K562 (cell line): ENCODE data around the gene BCL2L1. TPM values are rescaled to one million over a fixed set of nuclear protein-coding genes. Genes with fewer than 3 reads are reported as not detected.
A peak's percentile ranks its signal among the peaks of the same experiment; 100 is the strongest.

Experiments
- ARID4B ChIP-seq: sonication (generic); formaldehyde crosslinking; IDR thresholded peaks from 2 replicates; pipeline ENCODE4 v1.8.0; 2022; ENCODE audit warnings: mild to moderate bottlenecking, missing genetic modification reagents
- GABPA ChIP-seq: fragments of 200-800 bp; sonication (Bioruptor generic); conservative IDR thresholded peaks from 2 replicates; pipeline ENCODE4 v1.6.1; 2016; ENCODE audit warnings: low read depth, missing genetic modification characterization, missing compliant biosample characterization
- GABPB1 ChIP-seq: sonication (generic); formaldehyde crosslinking; IDR thresholded peaks from 2 replicates; pipeline ENCODE4 v1.8.0; 2022; ENCODE audit warnings: mild to moderate bottlenecking, missing genetic modification reagents
- GATAD2B ChIP-seq: fragments of 450-650 bp; IDR thresholded peaks from 2 replicates; pipeline ENCODE4 v1.6.1; 2017; ENCODE audit warnings: mild to moderate bottlenecking, borderline replicate concordance
- HNRNPL ChIP-seq: fragments of 200-400 bp; formaldehyde crosslinking; IDR thresholded peaks from 2 replicates; pipeline ENCODE4 v1.6.1; 2017; ENCODE audit warnings: low read depth, mild to moderate bottlenecking, low read length
- ID3 ChIP-seq, 2 experiments: fragments of 250-450 bp in 1 of 2; fragments of 450-650 bp in 1 of 2; sonication (Bioruptor Pico) in 1 of 2; IDR thresholded peaks; 2 replicates each; pipeline versions ENCODE4 v1.6.1 to v1.8.0; 2016 to 2021; ENCODE audit warnings: mild to moderate bottlenecking in 2 of 2, moderate library complexity in 2 of 2, missing compliant biosample characterization in 1 of 2, missing genetic modification characterization in 1 of 2
- MIER1 ChIP-seq: fragments of 450-650 bp; IDR thresholded peaks from 2 replicates; pipeline ENCODE4 v1.6.1; 2016; ENCODE audit warnings: antibody characterized with exemption, mild to moderate bottlenecking, low read depth
- NFXL1 ChIP-seq: fragments of 450-650 bp; formaldehyde crosslinking; IDR thresholded peaks from 2 replicates; pipeline ENCODE4 v1.4.0; 2021; ENCODE audit warnings: mild to moderate bottlenecking
- SETDB1 ChIP-seq: IDR thresholded peaks from one replicate; pipeline ENCODE4 v1.6.1; 2012; ENCODE audit warnings: low read length, control low read depth, inconsistent platforms
- SNRNP70 ChIP-seq: fragments of 200-400 bp; formaldehyde crosslinking; optimal IDR thresholded peaks from 2 replicates; pipeline ENCODE3; 2017; ENCODE audit warnings: low read depth, low read length
- SREBF2 ChIP-seq: sonication (generic); formaldehyde crosslinking; IDR thresholded peaks from 2 replicates; pipeline ENCODE4 v1.4.0; 2020; ENCODE audit warnings: mild to moderate bottlenecking, missing genetic modification reagents
- TGIF2 ChIP-seq: sonication (generic); formaldehyde crosslinking; IDR thresholded peaks from 2 replicates; pipeline ENCODE4 v1.8.1; 2022; ENCODE audit warnings: mild to moderate bottlenecking, missing genetic modification reagents, moderate library complexity
- ZNF764 ChIP-seq: fragments of 250-450 bp; sonication (Bioruptor Pico); IDR thresholded peaks from 2 replicates; pipeline ENCODE4 v1.4.0; 2020; ENCODE audit warnings: low read depth, mild to moderate bottlenecking, moderate library complexity
- polyA plus RNA-seq, 8 experiments: library from polyadenylated mRNA; depleted of rRNA in 4 of 8; stranded (reverse) in 5 of 8; unstranded in 3 of 8; fragments of >200 nt; fragmentation: Nextera tagmentation in 2 of 8; fragmentation: Illumina TruSeq in 1 of 8; extraction: Ambion mirVana in 2 of 8; extraction: Trizol in 1 of 8; gene quantifications; 2 replicates each; pipeline versions ENCODE4 v1.2.1 to v1.2.3, GENCODE V29; 2011 to 2014; ENCODE audit warnings: inconsistent platforms in 1 of 8, missing spikeins in 1 of 8
- total RNA-seq, 7 experiments: library from RNA; depleted of rRNA in 6 of 7; stranded (reverse); fragments of >200 nt in 6 of 7; fragmentation: Illumina TruSeq in 2 of 7; extraction: Trizol in 2 of 7; gene quantifications; 2 replicates each; pipeline versions ENCODE4 v1.2.1 to v1.2.3, GENCODE V29; 2011 to 2021; ENCODE audit warnings: low replicate concordance in 1 of 7
- TF ChIP-seq, protein P1 (sequence below): sonication (generic); formaldehyde crosslinking; IDR thresholded peaks from 2 replicates; pipeline ENCODE4 v1.8.1; 2023; ENCODE audit warnings: mild to moderate bottlenecking, missing genetic modification reagents
- TF ChIP-seq, protein P2 (sequence below): fragments of 450-650 bp; IDR thresholded peaks from 2 replicates; pipeline ENCODE4 v1.6.1; 2017; ENCODE audit warnings: antibody characterized with exemption, mild to moderate bottlenecking
- TF ChIP-seq, protein P3 (sequence below): fragments of 200-800 bp; sonication (Bioruptor generic); IDR thresholded peaks from 2 replicates; pipeline ENCODE4 v1.6.1; 2017; ENCODE audit warnings: missing genetic modification characterization, missing compliant biosample characterization

BCL2L1 gene
- total and polyA plus RNA-seq, 9 of the 15 experiments (the other 6 are each of a cell fraction or from before 2014, with no cell fraction given), result 3.3 to 182 (median 120) TPM

- TF ChIP-seq ARID4B (CRISPR knock-in tag) (no peak), GABPA (no peak), SETDB1 (no peak), HNRNPL (no peak), TGIF2 (CRISPR knock-in tag) (no peak), SREBF2 (CRISPR knock-in tag) (no peak), ID3 (CRISPR knock-in tag; IDR thresholded peaks at IDR 0.05) (no peak), ID3 (tag; IDR thresholded peaks at IDR 0.05) (0 out of 2 replicates have a peak, but pooled peaks have one; percentile 18), MIER1 (no peak), ZNF764 (CRISPR knock-in tag) (no peak), SNRNP70 (no peak), GABPB1 (CRISPR knock-in tag) (no peak), NFXL1 (CRISPR knock-in tag) (no peak), GATAD2B (no peak)
- TF ChIP-seq, protein P1, sequence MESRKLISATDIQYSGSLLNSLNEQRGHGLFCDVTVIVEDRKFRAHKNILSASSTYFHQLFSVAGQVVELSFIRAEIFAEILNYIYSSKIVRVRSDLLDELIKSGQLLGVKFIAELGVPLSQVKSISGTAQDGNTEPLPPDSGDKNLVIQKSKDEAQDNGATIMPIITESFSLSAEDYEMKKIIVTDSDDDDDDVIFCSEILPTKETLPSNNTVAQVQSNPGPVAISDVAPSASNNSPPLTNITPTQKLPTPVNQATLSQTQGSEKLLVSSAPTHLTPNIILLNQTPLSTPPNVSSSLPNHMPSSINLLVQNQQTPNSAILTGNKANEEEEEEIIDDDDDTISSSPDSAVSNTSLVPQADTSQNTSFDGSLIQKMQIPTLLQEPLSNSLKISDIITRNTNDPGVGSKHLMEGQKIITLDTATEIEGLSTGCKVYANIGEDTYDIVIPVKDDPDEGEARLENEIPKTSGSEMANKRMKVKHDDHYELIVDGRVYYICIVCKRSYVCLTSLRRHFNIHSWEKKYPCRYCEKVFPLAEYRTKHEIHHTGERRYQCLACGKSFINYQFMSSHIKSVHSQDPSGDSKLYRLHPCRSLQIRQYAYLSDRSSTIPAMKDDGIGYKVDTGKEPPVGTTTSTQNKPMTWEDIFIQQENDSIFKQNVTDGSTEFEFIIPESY (CRISPR knock-in tag), result no peak
- TF ChIP-seq, protein P2, sequence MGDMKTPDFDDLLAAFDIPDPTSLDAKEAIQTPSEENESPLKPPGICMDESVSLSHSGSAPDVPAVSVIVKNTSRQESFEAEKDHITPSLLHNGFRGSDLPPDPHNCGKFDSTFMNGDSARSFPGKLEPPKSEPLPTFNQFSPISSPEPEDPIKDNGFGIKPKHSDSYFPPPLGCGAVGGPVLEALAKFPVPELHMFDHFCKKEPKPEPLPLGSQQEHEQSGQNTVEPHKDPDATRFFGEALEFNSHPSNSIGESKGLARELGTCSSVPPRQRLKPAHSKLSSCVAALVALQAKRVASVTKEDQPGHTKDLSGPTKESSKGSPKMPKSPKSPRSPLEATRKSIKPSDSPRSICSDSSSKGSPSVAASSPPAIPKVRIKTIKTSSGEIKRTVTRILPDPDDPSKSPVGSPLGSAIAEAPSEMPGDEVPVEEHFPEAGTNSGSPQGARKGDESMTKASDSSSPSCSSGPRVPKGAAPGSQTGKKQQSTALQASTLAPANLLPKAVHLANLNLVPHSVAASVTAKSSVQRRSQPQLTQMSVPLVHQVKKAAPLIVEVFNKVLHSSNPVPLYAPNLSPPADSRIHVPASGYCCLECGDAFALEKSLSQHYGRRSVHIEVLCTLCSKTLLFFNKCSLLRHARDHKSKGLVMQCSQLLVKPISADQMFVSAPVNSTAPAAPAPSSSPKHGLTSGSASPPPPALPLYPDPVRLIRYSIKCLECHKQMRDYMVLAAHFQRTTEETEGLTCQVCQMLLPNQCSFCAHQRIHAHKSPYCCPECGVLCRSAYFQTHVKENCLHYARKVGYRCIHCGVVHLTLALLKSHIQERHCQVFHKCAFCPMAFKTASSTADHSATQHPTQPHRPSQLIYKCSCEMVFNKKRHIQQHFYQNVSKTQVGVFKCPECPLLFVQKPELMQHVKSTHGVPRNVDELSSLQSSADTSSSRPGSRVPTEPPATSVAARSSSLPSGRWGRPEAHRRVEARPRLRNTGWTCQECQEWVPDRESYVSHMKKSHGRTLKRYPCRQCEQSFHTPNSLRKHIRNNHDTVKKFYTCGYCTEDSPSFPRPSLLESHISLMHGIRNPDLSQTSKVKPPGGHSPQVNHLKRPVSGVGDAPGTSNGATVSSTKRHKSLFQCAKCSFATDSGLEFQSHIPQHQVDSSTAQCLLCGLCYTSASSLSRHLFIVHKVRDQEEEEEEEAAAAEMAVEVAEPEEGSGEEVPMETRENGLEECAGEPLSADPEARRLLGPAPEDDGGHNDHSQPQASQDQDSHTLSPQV, result 0 out of 2 replicates have a peak, but pooled peaks have one; percentile 55
- TF ChIP-seq, protein P3, sequence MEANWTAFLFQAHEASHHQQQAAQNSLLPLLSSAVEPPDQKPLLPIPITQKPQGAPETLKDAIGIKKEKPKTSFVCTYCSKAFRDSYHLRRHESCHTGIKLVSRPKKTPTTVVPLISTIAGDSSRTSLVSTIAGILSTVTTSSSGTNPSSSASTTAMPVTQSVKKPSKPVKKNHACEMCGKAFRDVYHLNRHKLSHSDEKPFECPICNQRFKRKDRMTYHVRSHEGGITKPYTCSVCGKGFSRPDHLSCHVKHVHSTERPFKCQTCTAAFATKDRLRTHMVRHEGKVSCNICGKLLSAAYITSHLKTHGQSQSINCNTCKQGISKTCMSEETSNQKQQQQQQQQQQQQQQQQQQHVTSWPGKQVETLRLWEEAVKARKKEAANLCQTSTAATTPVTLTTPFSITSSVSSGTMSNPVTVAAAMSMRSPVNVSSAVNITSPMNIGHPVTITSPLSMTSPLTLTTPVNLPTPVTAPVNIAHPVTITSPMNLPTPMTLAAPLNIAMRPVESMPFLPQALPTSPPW (CRISPR knock-in tag), result no peak
Measured at GRCh38 chr20:31682927-31683326, 39.7 kb downstream of the BCL2L1 start (continued).
